Hindlimb muscle (tissue), 1 donor: ENCODE measurements around the gene MAPK1. TPM values are rescaled to one million over a fixed set of nuclear protein-coding genes. Genes with fewer than 3 reads are reported as not detected.
"Not testable (repeated sequence)": the region's sequence is repeated elsewhere in the genome, so short reads cannot be mapped to it uniquely, and the experiment has no call there.

Experiments used
- DNase-seq: peaks from one replicate; pipeline ENCODE4 v3.0.0-alpha.2; 2013
- polyA plus RNA-seq: library from polyadenylated mRNA; unstranded; fragments of 120-200 nt; gene quantifications from one replicate; pipeline ENCODE4 v1.2.1, GENCODE V29; 2013; ENCODE audit not compliant: insufficient read length

MAPK1 gene
- polyA plus RNA-seq, 1 donor: 126 TPM

DNA sequence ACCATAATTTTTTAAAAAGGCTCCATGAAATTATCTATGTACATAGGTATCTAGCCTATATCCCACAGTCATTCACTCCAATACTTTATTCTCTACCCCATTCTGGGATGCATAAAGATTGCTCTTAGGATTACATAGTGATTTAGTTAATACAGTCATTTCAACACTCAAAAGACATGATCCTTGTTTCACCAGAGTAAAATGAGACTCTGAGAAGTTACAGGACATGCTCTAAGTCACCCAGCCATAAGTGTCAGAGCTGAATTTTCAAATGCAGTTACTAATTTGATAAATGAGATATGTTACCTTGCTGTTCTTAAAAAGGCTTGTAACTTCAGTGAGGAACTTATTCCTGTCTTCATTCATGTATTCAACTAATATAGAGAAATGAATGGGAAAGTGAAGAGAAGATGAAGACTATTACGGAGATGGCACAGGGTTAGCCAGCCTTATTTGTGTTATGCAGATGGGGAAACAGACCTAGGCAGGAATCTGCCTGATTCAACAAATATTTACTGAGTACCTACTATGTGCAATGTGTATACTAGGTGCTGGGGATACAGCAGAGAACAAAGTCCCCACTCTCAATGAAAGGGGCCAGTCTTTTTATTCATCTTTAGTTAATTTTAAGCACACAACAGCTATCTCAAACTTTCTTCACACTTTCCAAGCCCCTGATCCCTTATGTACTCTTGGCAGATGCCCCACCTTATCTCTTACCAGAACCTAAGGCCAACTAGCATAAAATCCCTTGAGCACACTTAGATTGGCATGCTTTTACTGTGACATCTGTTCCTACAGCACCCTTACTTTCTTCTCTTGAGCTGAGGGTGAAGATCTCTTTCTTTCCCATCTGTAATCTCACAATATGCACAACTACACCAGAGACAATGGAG lies 21.6 kb downstream of the MAPK1 start:
- DNase-seq: no peak

DNA sequence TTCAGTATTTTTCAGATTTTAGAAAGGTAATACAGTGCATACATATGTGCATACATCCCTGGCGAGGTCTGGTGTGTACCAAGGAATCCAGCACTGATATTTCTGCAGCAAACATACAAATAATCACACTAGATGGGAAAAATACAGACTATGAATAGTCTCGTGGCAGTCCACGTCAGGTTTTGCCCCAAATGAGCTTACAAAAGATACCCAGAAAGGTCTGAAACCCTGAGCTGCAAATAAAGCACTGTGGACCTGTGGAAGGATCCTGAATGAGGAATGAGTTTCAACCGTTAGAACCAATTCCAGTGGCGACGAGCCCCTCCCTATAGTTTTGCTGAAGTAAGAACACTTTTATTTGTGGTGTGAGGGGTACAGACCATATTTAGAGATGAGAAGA lies 24.5 kb downstream of the MAPK1 start:
- no peak for DNase-seq

DNA sequence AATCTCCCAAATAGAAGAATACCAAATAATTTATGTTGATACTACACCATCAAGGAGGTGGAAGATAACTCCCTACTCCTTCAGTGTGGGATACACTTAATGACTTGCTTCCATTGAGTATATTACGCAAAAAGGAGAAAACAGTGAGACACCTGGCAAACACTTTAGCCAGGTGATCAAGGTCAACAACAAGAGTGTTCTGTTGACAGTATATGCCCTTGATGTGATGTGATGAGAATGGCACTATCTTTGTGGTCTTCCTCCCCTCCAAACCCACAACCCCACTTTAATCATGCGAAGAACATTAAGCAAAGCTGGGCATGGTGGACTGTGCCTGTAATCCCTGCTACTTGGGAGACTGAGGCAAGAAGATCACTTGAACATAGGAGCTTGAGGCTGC lies 26.0 kb downstream of the MAPK1 start:
- DNase-seq: no peak

DNA sequence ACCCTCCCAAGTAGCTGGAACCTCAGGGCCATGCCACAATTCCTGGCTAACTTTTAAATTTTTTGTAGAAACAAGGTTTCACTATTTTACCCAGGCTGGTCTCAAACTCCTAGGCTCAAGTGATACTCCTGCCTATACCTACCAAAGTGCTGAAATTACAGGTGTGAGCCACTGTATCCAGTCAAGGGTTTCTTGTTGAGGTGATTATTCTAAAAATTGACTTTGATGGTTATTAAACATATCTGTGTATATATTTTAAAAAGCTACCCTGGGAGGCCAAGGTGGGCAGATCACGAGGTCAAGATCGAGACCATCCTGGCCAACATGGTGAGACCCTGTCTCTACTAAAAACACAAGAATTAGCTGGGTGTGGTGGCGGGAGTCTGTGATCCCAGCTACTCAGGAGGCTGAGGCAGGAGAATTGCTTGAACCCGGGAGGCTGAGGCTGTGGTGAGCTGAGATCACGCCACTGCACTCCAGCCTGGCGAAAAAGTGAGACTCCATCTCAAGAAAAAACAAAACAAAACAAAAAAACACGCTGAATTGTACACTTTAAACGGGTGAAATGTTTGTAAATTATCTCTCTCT lies 27.1 kb downstream of the MAPK1 start:
- no peak for DNase-seq

DNA sequence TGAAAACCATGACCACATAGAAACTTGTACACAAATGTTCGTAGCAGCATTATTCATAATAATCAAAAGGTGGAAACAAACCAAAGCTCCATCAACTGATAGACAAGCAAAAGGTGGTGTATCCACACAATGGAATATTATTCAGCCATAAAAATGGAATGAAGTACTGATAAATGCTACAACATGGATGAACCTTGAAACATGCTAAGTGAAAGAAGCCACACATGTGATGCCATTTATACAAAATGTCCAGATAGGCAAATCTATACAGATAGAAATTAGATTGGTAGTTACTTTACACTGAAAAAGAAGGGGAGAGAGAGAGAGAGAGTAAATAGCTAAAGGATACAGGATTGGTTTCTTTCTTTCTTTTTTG lies 27.7 kb downstream of the MAPK1 start:
- DNase-seq: no peak

DNA sequence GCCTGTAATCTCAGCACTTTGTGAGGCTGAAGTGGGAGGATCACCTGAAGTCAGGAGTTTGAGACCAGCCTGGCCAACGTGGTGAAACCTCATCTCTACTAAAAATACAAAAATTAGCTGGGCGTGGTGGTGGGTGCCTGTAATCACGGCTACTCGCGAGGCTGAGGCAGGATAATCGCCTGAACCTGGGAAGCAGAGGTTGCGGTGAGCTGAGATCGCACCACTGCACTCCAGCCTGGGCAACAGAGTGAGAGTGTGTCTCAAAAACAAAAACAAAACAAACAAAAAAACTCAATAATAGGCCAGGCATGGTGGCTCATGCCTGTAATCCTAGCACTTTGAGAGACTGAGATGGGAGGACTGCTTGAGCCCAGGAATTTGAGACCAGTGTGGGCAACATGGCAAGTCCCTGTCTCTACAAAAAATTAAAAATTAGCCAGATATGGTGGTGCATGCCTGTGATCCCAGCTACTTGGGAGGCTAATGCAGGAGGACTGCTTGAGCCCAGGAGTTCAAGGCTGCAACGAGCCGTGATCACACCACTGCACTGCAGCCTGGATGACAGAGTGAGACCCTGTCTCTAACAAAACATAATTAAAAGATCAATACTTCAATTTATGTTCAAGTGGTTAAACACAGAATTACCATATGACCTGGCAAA lies 28.2 kb downstream of the MAPK1 start:
- DNase-seq: not testable (repeated sequence)

DNA sequence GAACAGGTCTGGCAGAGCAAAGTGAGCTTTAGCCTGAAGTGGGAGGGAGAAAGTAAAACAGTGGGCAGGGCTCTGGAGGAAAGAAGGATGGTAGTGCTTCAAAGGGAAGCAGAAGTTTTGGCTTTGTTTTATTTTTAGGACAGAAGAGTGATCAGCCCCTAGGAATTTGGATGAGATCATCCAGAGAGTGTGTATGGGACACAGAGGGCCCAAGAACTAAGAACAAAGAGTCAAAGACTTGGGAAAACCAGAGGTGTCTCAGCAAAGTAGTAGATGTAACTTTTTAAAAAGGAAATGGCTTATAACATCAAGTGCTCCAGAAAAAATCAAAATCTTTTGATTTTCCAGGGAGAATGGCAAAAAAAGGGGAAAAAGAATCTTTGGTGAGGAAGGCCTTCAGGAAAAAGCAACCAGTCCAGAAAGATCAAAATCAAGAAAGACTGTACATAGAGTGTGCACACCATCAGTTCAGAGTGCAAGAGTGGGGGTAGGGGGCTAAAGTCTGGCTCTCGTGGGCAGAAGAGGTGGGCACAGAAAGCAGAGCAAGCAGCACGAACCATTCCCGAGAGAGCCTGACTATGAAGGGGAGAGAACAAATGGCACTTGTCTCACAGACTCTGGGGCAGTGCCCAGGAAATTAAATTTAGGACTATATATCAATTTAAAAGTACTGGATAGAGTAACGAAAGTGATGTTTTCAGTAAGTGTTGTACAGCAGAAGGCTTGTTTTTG lies 30.0 kb downstream of the MAPK1 start:
- peak; percentile 32 for DNase-seq

DNA sequence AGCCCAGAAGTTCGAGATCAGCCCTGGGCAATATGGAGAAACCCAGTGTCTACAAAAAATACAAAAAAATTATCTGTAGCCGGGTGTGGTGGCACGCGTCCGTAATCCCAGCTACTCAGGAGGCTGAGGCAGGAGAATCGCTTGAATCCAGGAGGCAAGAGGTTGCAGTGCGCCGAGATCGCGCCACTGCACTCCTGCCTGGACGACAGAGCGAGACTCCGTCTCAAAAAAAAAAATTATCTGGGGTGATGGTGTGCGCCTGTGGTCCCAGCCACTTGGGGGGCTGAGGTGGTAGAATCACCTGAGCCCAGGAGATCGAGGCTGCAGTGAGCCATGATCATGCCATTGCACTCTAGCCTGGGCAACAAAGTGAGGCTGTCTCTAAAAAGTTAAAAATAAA lies 31.0 kb downstream of the MAPK1 start:
- not testable (repeated sequence) for DNase-seq

DNA sequence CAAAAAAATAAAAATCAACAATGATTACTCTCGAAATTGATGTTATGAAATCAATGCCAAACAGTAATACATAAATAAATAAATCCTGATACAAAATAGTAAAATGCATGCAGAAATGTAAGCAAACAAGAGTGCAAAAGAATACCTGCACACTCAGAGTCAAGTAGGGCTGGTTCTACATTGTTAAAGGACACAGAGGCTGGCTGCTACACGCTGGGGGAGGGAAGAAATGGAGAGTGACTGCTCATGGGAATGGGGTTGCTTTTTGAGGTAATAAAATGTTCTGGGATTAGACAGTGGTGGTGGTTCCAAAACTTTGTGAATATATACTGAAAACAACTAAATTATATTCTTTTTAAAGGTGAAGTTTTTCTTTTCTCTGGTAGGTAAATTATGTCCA lies 32.1 kb downstream of the MAPK1 start:
- no peak for DNase-seq

DNA sequence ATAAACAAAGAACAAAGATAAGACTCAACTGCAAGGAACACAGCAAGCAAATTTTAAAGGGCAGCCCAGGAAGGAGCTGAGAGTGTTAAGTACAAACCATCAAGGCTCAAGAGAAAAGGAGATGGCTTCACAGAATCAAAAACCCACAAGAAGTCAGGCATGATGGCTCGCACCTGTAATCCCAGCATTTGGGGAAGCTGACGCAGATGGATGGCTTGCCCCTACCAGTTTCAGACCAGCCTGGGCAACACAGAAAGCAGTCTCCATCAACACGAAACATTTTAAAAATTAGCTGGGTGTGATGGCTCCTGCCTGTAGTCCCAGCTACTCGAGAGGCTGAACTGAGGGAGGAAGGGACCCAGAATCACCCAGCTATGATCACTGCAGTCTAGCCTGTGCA lies 32.6 kb downstream of the MAPK1 start:
- DNase-seq: no peak

DNA sequence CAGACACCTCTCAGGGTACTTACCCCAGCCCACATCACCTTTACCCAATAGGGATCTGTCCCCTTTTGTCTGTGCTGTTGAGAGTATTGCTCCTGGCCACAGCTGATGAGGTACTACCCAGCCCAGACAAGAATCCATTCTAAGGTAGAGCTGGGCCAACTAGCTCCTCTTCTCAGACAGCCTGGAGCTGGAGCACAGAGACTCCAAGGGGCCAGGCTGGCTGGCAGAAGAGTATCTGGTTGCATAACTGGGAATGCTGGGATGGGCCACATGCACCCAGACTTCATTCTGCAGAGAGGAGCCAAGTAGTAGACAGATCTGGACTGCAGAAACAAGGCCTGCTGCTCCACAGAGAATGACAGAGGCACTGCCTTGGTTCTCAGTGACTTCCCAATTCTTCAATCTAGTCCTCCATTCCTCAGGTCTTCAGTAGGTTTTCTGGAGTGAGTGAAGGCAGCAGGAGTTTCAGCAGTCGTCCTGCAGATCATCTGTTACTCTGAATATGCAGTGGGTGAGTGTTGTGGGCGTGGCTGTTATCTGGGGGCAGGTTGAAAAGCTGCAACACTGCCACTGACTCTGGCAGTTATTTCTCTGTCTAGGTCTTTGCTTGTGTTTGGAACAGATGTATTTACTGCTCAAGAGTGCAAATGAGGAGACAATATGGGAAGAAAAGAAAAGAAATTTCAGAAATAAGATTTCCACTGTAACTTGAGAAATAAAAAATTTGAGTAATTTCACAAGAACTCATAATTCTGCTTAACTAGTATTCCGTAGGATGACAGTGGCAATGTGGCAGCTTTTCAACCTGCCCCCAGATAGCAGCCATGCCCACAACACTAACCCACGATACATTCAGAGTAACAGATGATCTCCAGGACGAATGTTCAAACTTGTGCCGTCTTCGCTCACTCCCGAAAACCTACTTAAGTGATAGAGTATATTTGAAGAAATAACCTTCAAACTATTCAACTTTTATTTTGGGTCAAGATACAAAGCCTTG lies 34.9 kb downstream of the MAPK1 start:
- no peak for DNase-seq

DNA sequence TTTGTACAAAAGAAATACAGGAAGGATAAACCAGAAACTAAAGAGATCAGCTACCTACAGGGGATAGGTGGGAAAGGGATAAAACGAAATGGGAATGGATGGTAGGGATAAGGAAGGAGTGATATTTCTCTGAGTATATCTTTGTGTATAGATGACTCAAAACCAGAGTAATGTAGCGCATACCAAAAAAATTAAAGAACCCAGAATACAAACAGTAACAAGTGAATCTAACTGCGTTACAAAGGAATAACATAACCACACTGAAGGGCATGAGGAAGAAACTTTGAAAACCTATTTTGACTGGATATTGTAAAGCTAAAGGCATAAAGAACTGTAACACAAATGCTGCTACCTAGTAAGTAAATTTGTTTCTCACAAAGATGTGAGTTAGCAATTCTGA lies 37.9 kb downstream of the MAPK1 start:
- no peak for DNase-seq

DNA sequence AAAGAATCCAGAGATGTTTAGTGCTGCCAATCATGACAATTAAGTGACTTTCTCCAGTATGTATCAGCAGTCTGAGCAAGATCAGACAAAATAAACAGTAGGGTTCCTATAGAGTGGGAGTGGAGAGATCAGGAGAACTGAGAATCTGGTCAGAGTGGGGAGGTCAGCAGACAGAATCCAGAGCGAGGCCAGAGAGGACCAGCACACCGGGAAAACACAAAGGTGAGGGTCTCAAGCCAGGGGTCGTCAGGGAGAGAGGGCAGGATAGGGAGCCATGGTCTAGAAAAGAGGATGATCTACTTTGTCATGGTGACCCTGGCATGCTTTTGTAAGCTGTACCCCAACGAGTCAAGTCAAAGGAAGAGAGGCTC lies 39.2 kb downstream of the MAPK1 start:
- DNase-seq: no peak

DNA sequence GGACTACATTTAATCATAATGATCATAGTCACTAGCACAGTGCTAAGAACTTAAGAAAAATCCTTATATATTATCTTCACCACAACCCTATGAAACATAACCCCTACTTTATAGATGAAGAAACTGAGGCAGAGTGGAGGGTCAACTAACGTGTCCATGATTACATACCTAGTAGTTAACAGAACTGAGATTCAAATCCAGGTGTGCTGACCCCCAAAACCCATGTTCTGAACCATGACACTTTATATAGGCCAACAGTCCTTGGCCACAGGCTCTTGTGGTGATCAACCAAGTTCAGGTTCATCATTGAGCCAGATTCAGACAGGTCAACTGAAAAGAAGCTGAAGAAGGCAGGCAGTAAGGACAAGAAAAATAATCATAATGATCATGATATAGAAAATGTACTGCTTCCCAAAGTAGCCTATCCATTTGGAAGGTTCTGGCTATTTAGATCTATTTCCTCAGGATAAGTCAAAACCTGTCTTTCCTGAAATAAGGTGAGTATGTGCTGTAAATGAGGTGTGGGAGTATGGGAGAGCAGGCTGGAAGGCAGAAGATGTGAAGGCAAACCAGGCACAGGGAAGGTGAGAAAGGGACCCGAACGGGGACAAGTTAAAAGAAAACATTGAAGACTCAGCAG lies 39.7 kb downstream of the MAPK1 start:
- DNase-seq: no peak

DNA sequence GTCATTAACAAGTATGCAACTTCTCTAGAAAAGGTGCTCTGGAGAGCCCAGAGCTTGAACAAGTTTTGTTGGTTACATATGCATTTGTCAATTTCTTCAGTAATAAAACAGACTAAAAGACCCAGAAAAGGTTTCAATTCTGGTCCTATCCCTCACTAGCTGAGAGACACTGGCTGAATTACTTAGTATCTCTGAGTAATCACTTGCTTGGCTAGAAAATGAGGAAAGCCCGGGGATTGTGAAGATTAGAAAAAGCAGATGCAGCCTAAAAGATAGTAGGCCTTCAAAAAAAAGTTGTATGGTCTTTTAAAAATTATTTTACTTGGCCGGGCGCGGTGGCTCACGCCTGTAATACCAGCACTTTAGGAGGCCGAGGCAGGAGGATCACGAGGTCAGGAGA lies 41.2 kb downstream of the MAPK1 start:
- DNase-seq: no peak

DNA sequence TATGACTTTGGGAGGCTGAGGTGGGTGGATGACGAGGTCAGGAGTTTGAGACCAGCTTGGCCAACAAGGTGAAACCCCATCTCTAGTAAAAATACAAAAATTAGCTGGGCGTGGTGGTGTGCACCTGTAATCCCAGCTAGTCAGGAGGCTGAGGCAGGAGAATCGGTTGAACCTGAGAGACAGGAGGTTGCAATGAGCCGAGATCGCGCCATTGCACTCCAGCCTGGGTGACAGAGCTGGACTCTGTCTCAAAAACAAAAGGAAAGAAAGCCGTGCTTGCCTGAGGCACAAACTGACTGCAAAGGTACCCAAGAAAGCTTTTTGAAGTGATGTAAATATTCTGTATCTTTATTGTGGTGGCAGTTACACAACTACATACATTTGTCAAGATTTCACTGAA lies 42.5 kb downstream of the MAPK1 start:
- DNase-seq: not testable (repeated sequence)

DNA sequence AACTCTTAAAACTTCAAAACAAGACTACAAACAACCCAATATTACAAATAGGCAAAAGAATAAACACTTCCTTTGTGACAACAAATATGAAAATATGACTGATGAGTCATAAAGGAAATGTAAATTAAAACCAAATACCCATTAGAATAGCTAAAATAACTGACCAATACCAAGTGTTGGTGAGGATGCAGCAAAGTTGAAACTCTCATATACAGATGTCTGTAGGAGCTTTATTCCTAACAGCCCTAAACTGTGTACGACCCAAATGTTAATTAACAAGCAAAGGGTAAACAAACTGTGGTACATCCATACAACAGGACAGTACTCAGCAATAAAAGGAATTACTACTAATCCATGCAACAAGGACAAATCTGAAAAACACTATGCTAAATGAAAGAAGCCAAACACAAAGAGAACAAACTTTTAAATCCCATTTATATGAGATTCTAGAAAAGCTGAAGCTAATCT lies 43.0 kb downstream of the MAPK1 start:
- DNase-seq: no peak

DNA sequence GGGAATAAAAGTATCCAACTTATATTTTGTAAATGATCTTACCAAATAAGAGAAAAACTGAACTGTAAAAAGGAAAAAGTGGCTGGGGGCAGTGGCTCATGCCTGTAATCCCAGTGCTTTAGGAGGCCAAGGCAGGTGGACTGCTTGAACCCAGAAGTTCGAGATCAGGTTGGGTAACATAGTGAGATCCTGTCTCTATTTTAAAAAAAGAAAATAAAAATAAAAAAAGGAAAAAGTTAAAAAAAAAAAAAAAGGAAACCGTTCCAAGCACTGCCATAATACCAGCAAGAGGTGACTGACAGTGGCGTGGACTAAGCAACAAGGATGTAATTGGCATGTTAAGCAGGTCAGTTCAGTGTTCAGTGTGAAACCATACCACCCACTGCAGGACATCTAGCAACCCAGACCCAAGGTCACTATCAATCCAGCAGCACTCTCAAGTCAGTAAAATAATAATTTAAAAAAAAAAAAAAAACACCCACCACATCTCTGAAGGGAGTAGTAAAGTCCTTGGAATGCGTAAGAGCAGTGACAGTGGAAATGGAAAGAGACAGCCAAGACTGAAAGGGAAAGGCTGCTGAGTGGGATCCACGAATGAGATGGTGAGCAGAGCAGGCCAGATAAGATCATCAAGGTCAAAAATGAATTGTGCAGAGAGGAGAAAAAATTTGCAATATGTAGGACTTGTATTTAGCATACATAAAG lies 43.6 kb downstream of the MAPK1 start:
- no peak for DNase-seq

DNA sequence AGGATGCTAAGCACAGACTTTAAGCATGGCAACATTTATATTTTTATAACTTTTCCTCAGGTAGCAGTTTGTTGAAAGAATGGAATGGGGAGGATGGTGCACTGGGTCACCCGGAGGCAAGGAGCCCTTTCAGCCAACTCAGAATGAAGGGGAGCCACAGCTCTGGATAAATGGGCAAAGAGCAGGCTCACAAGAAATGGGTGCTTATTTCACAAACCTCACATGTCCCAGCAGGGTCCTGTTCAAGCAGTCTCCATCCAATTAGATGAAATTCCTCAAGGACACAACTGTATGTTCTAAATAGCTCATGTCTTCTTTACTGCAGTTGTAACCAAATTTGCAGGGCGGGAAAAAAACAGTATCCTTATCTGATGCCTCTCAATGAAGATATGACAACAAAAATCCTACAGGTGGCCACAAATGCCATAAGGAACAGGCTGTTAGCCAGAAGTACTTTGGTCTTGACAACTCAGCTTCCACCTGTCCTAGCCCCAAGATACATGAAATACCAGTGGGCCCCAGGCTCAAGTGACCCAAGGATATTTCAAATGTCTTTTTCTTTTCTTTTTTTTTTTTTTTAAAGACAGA lies 48.2 kb downstream of the MAPK1 start:
- no peak for DNase-seq
